ENCODE results near the gene CRIP3.
A peak's percentile ranks its signal among the peaks of the same experiment; 100 is the strongest.

CRIP3 gene

DNA sequence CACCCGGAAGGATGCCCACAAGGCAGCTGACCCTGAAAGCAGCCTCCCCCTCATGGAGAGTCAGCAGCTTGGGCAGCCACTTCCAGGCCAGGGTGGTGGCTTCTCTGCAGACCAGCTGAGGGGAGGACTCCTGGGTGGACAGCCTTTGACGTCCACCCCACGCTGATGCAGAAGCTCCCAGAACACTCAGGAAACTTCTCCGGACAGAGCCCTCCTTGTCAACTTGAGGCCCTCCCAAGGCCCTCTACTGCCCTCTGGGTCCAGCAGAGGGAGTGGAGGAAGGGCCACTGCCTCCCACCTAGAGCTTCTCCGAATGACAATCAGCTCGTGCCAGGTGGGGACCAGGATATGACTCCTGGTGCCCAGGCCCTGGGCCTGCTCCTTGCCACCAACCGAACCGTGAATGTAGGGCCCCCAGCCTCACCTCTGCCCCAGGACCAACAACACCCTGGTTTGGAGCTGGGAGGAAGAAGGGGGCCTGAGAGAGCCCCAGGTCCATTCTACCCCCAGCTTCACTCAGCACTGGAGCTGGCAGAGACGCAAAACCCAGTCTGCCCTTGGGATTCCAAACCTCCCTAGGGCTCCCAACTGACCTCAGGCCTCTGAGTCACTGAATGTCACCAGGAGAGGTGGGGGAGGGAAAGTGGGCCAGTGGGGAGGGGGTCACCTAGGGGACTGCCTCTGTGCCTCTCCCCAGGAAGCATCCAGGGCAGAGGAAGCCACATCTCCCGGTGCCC is 21.5 kb downstream of the CRIP3 start:
- DNase-seq = no peak

DNA sequence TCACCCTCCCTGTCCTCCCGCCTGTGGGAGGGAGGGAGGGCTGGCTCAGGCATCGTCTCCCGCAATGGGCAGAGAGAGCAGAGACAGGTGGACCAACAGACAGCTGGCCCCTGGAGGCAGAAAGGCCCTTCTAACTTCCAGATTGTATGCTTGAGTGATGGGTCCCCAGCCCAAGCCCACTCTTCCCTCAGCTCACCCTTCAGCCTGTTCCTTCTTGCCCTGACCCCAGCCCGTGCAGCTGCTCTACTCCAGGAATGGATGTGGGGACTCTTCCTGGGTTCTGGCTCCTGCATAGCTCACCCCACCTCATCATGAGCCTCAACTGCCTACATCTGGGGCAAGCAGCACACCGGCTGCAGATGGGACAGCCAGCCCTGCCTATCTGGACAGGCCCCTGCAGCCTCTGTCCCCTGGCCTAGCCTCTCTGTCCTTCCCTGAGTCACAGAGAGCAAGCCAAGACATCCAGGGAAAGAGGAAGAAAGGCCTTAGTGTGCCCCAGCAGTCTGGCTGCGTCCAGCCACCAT is 22.1 kb downstream of the CRIP3 start:
- DNase-seq = no peak

DNA sequence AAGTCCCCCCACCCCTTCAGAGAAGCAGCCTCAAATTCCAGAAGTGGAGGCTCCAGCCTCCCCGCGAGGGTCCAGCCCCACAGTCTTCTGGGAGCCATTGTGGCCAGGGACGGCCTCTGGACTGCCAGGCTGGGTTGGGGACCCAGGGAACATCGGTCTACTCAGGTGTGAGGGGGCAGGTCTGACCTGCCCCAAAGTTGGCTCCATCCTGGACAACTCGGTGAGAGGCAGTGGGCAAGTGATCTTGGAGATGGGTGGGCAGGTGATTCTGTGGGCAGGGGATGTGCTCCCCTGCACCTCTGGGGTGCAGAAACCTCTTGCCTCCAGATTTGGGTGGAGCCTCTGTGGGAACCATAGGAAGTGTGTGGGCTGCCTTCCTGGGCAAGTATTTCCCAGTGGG is 22.8 kb downstream of the CRIP3 start:
- DNase-seq = no peak

DNA sequence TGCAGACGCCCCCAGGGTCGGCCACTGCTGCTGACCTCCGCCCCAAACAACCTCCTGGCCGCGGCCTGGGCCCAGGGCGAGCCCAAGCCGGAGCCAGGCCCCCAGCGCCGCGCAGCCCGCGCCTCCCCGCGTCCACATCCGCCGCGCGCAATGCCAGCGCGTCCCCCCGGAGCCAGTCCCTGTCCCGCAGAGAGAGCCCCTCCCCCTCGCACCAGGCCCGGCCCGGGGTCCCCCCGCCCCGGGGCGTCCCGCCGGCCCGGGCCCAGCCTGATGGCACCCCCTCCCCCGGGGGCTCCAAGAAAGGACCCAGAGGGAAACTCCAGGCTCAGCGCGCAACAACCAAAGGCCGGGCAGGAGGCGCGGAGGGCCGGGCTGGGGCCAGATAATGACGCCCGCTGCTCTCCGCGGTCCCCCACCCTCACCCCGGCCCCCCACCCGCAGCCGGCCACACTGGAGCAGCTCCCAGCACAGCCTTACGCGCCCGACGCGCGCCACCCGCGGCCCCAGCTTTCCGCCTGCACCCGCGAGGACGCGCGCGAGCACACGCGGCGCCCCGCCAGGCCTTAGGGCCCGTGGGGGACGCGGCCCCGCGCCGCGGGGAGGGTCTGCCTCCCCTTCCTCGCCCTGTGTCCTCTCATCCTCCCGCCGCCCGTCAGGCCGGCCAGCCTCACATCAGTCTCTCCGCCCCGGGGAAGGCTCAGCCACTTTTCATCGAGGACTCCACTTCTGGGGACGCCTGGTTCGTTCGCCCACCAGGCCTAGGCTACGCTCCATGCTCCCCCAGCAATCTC is 23.4 kb downstream of the CRIP3 start:
- no peak for DNase-seq

DNA sequence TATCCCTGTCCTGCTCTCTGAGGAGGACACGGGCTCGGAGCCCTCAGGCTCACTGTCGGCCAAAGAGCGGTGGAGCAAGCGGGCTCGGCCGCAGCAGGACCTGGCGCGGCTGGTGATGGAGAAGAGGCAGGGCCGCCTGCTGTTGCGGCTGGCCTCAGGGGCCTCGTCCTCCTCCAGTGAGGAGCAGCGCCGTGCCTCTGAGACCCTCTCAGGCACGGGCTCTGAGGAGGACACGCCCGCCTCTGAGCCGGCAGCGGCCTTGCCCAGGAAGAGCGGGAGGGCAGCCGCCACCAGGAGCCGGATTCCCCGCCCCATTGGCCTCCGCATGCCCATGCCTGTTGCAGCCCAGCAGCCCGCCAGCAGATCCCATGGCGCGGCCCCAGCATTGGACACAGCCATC is 24.7 kb downstream of the CRIP3 start:
- no peak for DNase-seq

DNA sequence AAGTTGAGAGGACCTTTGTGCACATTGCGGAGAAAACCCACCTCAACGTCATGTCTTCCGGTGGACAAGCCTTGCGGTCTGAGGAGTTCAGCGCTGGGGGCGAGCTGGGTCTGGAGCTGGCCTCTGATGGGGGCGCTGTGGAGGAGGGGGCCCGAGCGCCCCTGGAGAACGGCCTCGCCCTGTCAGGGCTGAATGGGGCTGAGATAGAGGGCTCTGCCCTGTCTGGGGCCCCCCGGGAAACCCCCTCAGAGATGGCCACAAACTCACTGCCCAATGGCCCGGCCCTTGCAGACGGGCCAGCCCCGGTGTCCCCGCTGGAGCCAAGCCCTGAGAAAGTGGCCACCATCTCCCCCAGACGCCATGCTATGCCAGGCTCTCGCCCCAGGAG is 25.1 kb downstream of the CRIP3 start:
- DNase-seq = no peak

DNA sequence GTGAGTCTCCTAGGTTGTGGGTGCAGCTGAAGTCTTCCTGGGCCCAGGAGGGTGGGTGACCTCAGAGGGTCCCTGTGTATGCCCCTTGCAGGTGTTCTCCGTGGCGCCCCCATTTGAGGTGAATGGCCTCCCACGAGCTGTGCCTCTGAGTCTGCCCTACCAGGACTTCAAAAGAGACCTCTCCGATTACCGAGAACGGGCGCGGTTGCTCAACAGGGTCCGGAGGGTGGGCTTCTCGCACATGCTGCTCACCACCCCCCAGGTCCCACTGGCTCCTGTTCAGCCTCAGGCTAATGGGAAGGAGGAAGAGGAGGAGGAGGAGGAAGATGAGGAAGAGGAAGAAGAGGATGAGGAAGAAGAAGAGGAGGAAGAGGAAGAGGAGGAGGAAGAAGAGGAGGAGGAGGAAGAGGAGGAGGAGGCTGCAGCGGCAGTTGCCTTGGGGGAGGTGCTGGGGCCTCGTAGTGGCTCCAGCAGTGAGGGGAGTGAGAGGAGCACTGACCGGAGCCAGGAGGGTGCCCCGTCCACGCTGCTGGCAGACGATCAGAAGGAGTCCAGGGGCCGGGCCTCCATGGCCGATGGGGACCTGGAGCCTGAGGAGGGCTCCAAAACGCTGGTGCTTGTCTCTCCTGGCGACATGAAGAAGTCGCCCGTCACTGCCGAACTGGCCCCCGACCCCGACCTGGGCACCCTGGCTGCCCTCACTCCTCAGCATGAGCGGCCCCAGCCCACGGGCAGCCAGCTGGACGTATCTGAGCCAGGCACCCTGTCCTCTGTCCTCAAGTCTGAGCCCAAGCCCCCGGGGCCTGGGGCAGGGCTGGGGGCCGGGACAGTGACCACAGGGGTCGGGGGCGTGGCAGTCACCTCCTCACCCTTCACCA is 25.8 kb downstream of the CRIP3 start:
- no peak for DNase-seq

DNA sequence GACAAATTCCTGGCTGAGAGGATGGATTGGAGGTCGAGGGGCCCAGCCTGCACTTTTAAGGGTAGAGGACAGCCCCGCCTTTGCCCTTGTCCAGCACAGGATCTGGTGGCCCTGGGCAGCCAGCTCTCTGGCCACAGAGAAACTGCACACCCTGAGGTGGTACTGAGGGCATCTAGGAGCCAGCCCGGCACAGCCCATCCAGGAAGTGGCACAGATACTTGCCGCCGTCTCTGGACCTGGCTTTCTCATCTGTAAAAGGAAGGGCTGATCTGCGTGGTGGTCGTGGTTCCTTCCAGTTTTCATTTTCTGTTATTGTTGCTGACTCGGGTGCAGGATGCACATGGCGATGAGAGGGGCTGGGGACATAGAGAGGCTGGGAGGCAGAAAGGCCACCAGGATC is 26.6 kb downstream of the CRIP3 start:
- no peak for DNase-seq

DNA sequence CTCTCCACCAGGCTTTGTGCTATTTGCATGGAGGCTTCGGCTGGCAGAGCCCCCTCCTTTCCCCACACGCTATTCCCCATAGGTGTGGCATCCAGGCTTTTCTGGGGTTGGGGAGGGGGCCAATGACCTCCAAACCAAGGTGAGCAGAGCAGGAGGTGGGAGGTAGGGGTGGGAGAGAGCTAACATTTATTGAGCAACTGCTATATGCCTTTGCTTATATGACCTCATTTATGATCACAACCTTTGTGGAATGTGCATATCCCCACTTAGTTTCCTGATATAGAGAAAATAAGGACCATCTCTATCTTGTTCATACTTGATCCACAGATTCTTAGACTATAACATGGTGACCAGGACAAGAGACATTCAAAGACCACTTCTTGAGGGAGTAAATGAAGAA is 28.4 kb downstream of the CRIP3 start:
- no peak for DNase-seq

DNA sequence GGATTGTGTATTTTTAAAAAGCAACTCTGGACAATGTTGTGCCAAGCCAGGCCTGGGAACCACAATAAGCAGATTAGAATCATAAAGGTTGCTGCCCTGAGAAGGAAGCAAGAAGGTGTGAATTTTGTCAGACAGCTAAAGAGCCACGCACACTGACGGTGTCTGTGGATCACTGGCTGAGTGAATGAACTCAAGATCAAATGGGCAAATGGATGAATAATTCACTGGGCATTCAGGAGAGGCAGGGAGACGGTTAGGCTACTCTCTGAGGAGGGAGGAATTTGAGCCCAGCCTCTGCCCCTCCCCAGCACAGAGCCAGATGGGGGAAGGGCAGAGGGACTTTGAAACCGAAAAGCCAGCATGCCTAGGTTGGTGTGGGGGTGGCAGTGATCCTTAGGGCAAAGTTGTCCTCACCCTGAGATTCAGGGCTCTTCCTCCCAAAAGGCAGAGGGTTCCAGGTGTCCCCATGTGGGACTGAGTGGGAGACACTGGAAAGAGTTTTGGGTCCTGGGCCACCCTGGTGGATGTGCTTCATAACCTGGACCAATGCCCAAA is 30.0 kb downstream of the CRIP3 start:
- DNase-seq = no peak

DNA sequence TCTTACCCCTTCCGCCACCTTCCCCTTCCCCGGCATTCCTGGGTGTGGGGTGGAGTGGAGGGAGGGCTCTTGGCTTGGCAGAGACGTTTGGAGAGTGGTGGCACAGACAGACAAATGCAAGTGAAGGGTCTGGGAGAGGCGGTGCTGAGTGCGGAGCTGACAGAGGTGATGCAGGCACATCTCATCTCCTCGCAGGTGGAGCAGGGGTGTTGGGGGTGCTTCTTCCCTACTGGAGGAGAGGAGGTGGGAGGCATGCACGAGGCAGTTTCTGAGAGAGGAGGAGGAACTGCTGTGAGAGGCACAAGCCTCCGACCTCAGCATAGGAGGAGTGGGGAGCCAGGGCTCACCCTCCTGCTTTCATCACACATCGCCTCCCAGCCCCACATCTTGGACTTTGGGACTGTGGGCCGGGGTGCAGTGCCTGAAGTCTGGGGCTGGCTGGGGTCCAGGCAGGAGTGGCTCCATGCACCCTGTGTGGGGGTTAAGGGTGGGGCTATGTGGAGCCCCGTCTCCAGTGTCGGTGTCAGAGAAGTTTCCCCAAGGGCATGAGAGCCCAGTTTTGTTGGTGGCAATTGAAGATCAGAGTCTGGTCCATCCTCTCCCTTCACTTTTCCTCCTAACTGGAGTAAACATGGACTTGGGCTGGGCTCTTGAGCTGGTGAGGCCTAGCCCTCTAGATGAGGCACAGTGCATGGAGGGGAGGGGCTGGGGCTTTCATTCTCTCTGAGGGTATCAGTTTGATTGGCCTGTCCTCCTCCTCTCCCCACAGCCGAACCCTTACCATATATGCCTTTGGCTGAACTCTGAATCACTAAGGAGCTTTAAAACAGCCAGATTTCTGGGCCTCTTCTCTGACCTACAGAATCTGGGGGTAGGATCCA is 30.7 kb downstream of the CRIP3 start:
- no peak for DNase-seq

DNA sequence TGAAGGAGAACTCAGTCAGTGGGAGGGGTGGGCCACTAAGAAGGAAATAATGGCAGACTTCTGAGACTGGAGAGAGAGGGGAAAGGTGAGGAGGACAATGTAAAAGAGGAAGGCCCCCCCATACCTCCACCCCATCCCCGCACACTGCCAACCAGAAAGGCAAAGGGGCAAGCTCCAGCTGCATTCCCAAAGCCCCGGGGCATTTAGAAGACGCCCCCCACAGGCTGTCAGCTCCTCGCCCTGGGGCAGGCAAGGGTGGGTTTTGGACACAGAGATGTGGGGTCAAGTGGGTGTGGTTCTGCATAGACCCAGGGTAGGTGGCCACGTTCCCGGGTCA is 31.4 kb downstream of the CRIP3 start:
- DNase-seq = no peak

DNA sequence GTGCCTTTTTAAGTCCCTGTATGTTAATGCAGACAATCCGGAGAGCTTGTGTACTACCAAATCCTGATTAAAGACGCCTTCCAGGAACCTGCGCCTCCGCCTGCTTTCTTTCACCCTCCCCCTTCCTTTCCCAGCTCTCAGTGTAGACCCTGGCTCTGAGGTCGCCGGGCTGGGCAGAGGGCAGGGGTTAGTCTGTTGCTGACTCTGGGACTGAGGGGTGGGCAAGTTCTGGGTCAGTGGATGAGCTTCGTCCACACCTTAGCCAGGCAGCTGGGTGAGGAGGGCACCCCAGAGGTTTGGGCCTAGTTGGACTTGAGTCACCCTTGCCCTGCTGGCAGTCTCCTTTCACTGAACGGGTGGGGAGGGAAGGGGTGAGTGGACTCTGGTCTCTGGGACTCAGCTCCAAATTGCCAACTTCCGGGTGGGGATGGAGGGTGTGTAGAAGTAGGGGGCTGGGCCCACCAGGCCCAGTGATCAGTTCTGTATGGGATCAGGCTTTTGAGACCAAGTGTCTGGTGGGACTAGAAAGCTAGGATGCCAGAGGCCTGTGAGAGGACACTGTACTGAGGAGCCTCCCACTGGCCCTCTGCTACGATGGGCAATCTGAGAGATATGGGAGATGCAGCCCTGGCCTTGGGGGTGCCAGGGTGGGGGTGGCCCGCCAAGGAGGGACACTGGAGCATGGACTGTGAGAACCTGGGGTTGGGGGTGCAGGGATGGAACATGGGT is 31.9 kb downstream of the CRIP3 start:
- DNase-seq = no peak

DNA sequence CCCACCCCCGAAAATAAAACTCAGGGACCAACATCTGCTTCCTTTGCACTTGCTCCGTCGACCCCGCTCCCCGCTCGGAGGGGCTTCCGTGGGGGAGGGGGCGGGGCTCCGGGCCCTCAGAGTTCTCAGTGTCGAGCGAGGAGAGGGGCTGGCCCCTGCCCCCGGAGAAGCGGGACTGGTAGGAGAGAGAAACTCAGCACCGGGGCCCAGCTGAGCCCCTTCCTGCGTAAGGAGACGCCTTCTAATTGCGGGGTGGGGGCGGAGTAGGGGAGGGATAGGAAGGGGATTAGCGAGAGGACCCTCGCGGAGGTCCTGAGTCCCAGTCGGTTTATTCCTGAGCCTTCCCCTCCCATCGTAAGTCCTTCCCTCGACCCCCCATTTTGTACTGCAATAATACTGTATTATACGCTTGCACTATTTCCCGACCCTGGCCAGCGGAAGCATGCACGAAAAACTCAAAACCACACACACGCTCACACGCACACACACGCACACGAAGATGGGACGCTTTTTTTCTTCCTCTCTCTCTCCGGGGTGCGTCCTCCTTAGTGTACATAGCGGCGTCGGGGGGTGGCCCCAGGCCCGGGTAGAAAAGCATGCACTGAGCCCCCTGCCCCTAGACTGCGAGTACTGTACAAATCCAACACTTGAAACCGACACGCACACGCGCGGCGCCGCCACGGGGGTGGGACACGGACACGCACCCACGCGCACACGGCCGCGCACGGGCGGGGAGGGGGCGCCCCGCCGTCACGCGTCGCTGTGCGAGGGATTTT is 32.6 kb downstream of the CRIP3 start:
- peak; percentile 48 to 49 for DNase-seq

DNA sequence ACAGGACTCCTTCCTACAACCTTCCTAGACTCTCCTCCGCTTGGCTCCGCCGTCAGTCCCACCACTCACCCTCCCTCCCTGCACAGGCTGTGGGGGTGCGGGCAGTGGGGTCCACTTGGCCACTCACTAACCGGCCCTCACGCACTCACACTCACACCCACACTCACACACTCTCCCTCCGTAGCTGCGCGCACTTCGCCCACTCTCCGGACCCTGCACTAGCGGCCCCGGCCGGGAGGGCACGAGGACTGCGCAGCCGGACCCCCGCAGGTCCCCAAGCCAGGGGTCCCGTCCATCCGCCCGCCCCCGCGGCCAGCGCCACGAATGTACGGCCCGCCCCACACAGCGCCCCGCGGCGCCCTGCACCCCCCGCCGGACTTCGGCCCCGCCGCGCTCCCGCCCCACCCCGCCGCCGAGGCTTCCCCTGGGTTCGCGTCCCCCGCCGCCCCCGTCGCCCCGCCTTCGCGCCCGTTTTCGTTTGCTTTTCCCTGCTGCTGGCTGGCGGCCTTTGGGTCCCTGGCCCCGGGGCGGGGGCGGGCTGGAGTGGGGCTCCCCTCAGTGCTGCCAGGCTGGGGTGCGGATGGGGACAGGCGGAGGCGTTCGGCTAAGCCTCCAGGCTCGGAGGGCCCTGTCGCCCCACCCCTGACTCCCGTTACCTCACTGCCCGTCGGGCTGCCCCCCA is 33.6 kb downstream of the CRIP3 start:
- peak; percentile 13 to 32 for DNase-seq

DNA sequence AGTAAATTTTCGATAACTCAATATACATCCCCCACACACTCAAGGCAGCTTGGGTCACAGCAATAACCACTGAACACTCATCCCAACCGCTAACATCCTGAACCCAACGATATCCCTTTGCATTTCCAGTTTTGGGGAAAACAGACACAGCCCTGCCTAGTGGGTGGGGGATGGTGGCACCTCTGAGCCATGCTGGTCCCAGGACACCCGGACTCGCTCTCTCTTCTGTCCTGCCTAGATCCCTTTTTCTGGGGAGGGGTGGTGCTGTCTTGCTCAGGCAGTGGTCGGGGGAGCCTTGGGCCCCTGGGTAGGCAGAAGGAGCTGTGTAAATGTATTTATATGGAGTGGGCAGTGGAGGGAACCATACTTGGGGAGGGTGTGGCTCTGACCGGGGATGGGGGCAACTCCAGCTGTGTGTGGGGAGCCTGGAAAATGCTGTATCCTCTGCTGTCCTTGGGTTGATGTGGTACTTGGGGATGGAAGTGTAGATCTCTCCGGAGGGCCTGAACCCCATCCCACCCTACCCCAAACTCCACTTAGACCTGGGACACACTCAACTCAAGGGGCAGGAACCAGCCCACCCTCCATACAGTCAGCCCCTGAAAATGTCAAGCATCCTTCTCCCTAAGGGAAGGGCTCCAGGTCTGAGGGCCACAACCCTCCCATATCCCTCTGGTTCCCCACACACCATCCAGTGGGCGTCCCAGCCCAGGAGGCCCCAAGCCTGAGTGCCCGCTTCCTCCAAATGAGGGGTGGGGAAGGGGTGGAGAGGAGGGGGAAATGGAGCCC is 34.3 kb downstream of the CRIP3 start:
- DNase-seq = no peak

DNA sequence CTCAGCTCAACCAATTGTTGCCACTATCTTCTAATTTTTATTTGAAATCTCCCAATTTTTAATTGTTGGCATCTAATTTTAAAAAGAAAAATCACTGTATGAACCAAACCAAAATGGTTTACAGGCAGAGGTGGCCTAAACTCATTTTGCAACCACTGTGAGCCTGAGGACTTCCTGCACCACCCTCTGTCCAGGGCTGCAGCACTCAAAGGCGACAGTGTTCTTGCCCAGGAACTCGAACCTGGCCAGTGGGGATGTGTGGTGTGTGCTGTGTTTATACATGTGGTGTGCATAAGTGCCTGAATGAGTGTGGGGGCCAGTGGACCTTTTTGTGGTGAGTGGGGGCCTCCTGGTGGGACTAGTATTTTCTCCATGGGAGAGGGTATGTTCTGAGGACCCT is 34.9 kb downstream of the CRIP3 start:
- no peak for DNase-seq

DNA sequence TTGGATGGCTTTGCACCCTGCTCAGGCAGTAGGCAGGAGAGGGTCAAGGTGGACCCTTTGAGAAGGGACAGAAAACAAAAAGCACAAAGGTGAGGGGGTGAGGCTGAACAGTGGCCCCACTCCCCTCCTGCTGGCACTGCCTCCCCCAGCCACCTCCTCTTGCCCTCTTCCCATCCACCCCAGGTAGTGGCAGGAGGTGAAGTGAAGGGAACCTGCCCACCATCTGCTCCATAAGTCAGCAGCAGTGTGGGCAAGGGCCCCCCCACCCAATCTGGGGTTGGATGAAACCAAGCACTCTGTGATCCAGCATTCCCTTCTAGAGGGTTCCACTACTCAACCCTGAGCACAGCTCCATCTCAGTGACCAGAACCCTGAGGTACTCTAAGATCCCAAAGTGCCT is 36.7 kb downstream of the CRIP3 start:
- no peak for DNase-seq
